Heart left ventricle (tissue), 13 donors: ENCODE results near the gene ELAVL3.

Experiments
- CTCF ChIP-seq, 12 donors: fragments of 200-600 bp; sonication (generic) in 4 of 12; IDR thresholded peaks; one replicate each; pipeline versions ENCODE4 v1.5.0 to v1.8.0; 2018 to 2022; ENCODE audit warnings: antibody characterized with exemption in 12 of 12, mild to moderate bottlenecking in 5 of 12
- POLR2A ChIP-seq, 2 donors: fragments of 450-650 bp; IDR thresholded peaks; one replicate each; pipeline ENCODE4 v1.6.1; 2017; ENCODE audit warnings: antibody characterized with exemption in 2 of 2, mild to moderate bottlenecking in 2 of 2, moderate library complexity in 2 of 2
- donor health status: ischemic (EF 13 %, LVEDD 7.1; RV severe dilation, severe dysfunction).
- donor health status: DM: no; HTN: yes; CAD: no.
- donor health status: DM: no; HTN: no; CAD: no.
- donor health status: ischemic (EF 25% LVEDD 6.9; RV normal size, moderate dysfunction).
- donor health status: ischemic (EF 25% LVEDD 5.7; RV mildly dilated, moderate dysfunction).
- donor health status: ischemic (EF 35%, LVEDD 5.7; RV mildly dilated, moderate dysfunction).
- donor health status: nonischemic (EF 11% LVEDD 7.7; RV severe dilation, severe dysfunction).
- donor health status: DM: yes; HTN: yes; CAD: no.
- donor health status: PGD.
- donor health status: ischemic (EF 29% LVEDD 5.4; RV normal size, mild dysfunction).
- donor health status: nonischemic (EF 23%, LVEDD 6.1; RV moderate dilation, normal function).

- TF ChIP-seq CTCF (IDR thresholded peaks at IDR 0.05) (no peak), POLR2A (IDR thresholded peaks at IDR 0.05) (no peak)
These were observed 15.2 kb downstream of the ELAVL3 start for GRCh38 chr19:11465600-11465999.
